Urinary bladder (tissue), 4 donors: ENCODE data around the gene TM4SF20. TPM values are rescaled to one million over a fixed set of nuclear protein-coding genes. Genes with fewer than 3 reads are reported as not detected.
"Not testable (repeated sequence)": the region's sequence is repeated elsewhere in the genome, so short reads cannot be mapped to it uniquely, and the experiment has no call there.

ENCODE experiments used
- DNase-seq: peaks from one replicate; pipeline ENCODE4 v3.0.0-alpha.2; 2015; ENCODE audit errors: extremely low spot score
- H3K27ac ChIP-seq: one replicate; pipeline ENCODE4 v1.5.1; 2013; ENCODE audit warnings: low read depth, mild to moderate bottlenecking, moderate library complexity
- H3K36me3 ChIP-seq: one replicate; pipeline ENCODE4 v1.6.1; 2013; ENCODE audit warnings: mild to moderate bottlenecking, moderate library complexity; ENCODE audit not compliant: insufficient read depth
- H3K4me1 ChIP-seq: one replicate; pipeline ENCODE4 v1.6.1; 2013; ENCODE audit warnings: mild to moderate bottlenecking, moderate library complexity; ENCODE audit not compliant: insufficient read depth
- H3K4me3 ChIP-seq: one replicate; pipeline ENCODE4 v1.5.1; 2013; ENCODE audit warnings: low read depth, low read length
- WGBS: extraction: QIAGEN DNeasy Blood & Tissue Kit; methylation state at CpG from one replicate; pipeline ENCODE4 v1.1.7; 2013; 5-methylcytosine and 5-hydroxymethylcytosine counted together
- polyA plus RNA-seq: library from polyadenylated mRNA; stranded (reverse); fragments of 200-250 nt; gene quantifications from one replicate; pipeline ENCODE4 v1.2.3, GENCODE V29; 2013
- total RNA-seq: library from RNA; depleted of rRNA; stranded (reverse); fragments of >200 nt; gene quantifications from one replicate; pipeline ENCODE4 v1.2.3, GENCODE V29; 2014
- donor health status: healthy with polysubstance abuse.
- donor health status: healthy.

Gene TM4SF20
- total and polyA plus RNA-seq, 2 donors, result not detected

GRCh38 chr2:227389231-227389630 is 10.1 kb upstream of the TM4SF20 start:
- H3K4me3 ChIP-seq, result no peak overlapping the region
- no peak for DNase-seq
- H3K36me3 ChIP-seq, result no peaks in the 10 kb centered on the region
- H3K27ac ChIP-seq, result no peak overlapping the region
- no peaks in the 10 kb centered on the region for H3K4me1 ChIP-seq
- WGBS, result 67% methylated on average over 3 of the region's 3 CpGs

- no peak for DNase-seq
- Histone ChIP-seq H3K4me1 (no peaks in the 10 kb centered on the region), H3K27ac (no peak overlapping the region), H3K4me3 (no peak overlapping the region), H3K36me3 (no peaks in the 10 kb centered on the region)
- WGBS, result 77% methylated on average over 7 of the region's 7 CpGs
These were observed 9.5 kb upstream of the TM4SF20 start for GRCh38 chr2:227388537-227389011.

GRCh38 chr2:227387583-227387982 is 8.5 kb upstream of the TM4SF20 start, which contains the start of gene SCYGR1:
Gene SCYGR1 (minus strand): TSS chr2:227387949. CDS start chr2:227387949, 0 bp downstream.
- H3K36me3 ChIP-seq, H3K4me3 ChIP-seq, H3K27ac ChIP-seq, DNase-seq, H3K4me1 ChIP-seq: not testable (repeated sequence)
- 87% methylated on average over 7 of the region's 7 CpGs for WGBS

- Histone ChIP-seq H3K4me1 (no peaks in the 10 kb centered on the region), H3K4me3 (no peak overlapping the region), H3K27ac (no peak overlapping the region), H3K36me3 (no peaks in the 10 kb centered on the region)
- no peak for DNase-seq
- WGBS, result 73% methylated on average over 6 of the region's 6 CpGs
These were observed 7.5 kb upstream of the TM4SF20 start for GRCh38 chr2:227386630-227387029.

- Histone ChIP-seq H3K4me1 (no peaks in the 10 kb centered on the region), H3K36me3 (no peaks in the 10 kb centered on the region), H3K4me3 (no peak overlapping the region), H3K27ac (no peak overlapping the region)
- 49% methylated on average over 3 of the region's 3 CpGs for WGBS
- no peak for DNase-seq
These were observed 4.6 kb upstream of the TM4SF20 start for GRCh38 chr2:227383686-227384085.

GRCh38 chr2:227382241-227382835 is 3.2 kb upstream of the TM4SF20 start:
- DNase-seq, result not testable (repeated sequence)

GRCh38 chr2:227378371-227378782 is 729 bp downstream of the TM4SF20 start:
- Histone ChIP-seq H3K4me1 (no peaks in the 10 kb centered on the region), H3K36me3 (no peaks in the 10 kb centered on the region), H3K4me3 (no peak overlapping the region), H3K27ac (no peak overlapping the region)
- DNase-seq, result no peak
- WGBS, result 85% methylated on average over 4 of the region's 4 CpGs

More at GRCh38 chr2:227382241-227382835, 3.2 kb upstream of the TM4SF20 start:
- not testable (repeated sequence) for H3K4me3 ChIP-seq, H3K4me1 ChIP-seq, H3K27ac ChIP-seq, H3K36me3 ChIP-seq
- 87% methylated on average over 2 of the region's 2 CpGs for WGBS

GRCh38 chr2:227377467-227378351 is 1.4 kb downstream of the TM4SF20 start:
- no peaks in the 10 kb centered on the region for H3K4me1 ChIP-seq

GRCh38 chr2:227376656-227377396 is 2.3 kb downstream of the TM4SF20 start:
- H3K4me1 ChIP-seq, result no peaks in the 10 kb centered on the region
- no peak overlapping the region for H3K27ac ChIP-seq
- WGBS, result 43% methylated on average over 9 of the region's 9 CpGs
- no peak overlapping the region for H3K4me3 ChIP-seq
- H3K36me3 ChIP-seq, result no peaks in the 10 kb centered on the region
- no peak for DNase-seq

More at GRCh38 chr2:227377467-227378351, 1.4 kb downstream of the TM4SF20 start:
- H3K4me3 ChIP-seq, result no peak overlapping the region
- no peak for DNase-seq
- no peak overlapping the region for H3K27ac ChIP-seq
- WGBS, result 61% methylated on average over 8 of the region's 8 CpGs
- H3K36me3 ChIP-seq, result no peaks in the 10 kb centered on the region

- H3K36me3 ChIP-seq, result no peaks in the 10 kb centered on the region
- DNase-seq, result no peak
- H3K4me3 ChIP-seq, result no peak overlapping the region
- 60% methylated on average over 6 of the region's 6 CpGs for WGBS
- H3K4me1 ChIP-seq, result no peaks in the 10 kb centered on the region
- H3K27ac ChIP-seq, result no peak overlapping the region
These were observed 4.9 kb downstream of the TM4SF20 start for GRCh38 chr2:227374158-227374557.

- WGBS, result 88% methylated on average over 10 of the region's 10 CpGs
- Histone ChIP-seq H3K4me3 (no peak overlapping the region), H3K4me1 (no peaks in the 10 kb centered on the region), H3K27ac (no peak overlapping the region), H3K36me3 (no peaks in the 10 kb centered on the region)
- DNase-seq, result no peak
These were observed 5.7 kb downstream of the TM4SF20 start for GRCh38 chr2:227373389-227373788.

- WGBS, result 75% methylated on average over 9 of the region's 9 CpGs
- Histone ChIP-seq H3K4me3 (no peak overlapping the region), H3K36me3 (no peaks in the 10 kb centered on the region), H3K4me1 (no peaks in the 10 kb centered on the region), H3K27ac (no peak overlapping the region)
- DNase-seq, result no peak
These were observed 8.3 kb downstream of the TM4SF20 start for GRCh38 chr2:227370791-227371312.

- H3K36me3 ChIP-seq, result no peaks in the 10 kb centered on the region
- 88% methylated on average over 8 of the region's 8 CpGs for WGBS
- H3K27ac ChIP-seq, result no peak overlapping the region
- H3K4me1 ChIP-seq, result no peaks in the 10 kb centered on the region
- DNase-seq, result no peak
- no peak overlapping the region for H3K4me3 ChIP-seq
These were observed 9.0 kb downstream of the TM4SF20 start for GRCh38 chr2:227370092-227370491.
